Stimulated activated CD4-positive, alpha-beta T cell treated with anti-CD3 and anti-CD28 coated beads, TNF-alpha, amount 100 ng/mL, for 24 hours (primary cell): ENCODE data around the gene GCH1.
"Not testable (repeated sequence)": the region's sequence is repeated elsewhere in the genome, so short reads cannot be mapped to it uniquely, and the experiment has no call there.

ENCODE experiments used
- DNase-seq, 3 experiments: peaks; one replicate each; pipeline ENCODE4 v3.0.0-alpha.2; 2020; ENCODE audit warnings: low read depth in 3 of 3

Gene GCH1

DNA sequence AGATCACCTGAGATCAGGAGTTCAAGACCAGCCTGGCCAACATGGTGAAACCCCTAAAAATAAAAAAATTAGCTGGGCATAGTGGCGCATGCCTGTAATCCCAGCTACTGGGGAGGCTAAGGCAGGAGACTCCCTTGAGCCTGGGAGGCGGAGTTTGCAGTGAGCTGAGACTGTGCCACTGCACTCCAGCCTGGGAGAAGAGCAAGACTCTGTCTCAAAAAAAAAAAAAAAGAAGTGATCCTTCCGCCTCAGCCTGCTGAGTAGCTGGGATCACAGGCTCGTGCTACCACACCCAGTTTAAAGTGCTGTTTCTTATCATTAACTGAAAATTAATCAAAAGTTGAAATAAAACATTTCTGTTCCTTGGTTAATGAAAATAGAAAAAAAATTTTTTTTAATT is 6.3 kb upstream of the GCH1 start:
- not testable (repeated sequence) for DNase-seq

DNA sequence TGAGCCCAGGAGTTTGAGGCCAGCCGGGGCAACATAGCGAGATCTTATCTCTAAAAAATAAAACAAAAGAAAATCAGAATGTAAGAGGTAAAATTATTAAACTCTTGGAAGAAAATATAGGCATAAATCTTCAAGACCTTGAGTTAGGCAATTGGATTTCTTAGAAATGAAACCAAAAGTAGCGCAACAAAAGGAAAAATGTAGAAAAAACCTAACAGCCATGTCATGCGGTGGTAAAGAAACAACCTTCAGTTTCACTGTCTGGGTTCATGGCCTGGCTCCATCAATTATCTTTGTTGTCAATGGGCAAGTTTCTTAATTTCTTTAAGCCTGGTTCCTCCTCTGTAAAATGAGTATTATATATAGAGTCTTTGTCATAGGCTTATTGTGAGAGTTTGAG is 5.6 kb upstream of the GCH1 start:
- no peak for DNase-seq

GRCh38 chr14:54906075-54906474 is 3.4 kb upstream of the GCH1 start:
- no peak for DNase-seq

GRCh38 chr14:54902143-54902520 is 494 bp downstream of the GCH1 start:
- DNase-seq = peak; percentile 48 to 76 (median 61)

DNA sequence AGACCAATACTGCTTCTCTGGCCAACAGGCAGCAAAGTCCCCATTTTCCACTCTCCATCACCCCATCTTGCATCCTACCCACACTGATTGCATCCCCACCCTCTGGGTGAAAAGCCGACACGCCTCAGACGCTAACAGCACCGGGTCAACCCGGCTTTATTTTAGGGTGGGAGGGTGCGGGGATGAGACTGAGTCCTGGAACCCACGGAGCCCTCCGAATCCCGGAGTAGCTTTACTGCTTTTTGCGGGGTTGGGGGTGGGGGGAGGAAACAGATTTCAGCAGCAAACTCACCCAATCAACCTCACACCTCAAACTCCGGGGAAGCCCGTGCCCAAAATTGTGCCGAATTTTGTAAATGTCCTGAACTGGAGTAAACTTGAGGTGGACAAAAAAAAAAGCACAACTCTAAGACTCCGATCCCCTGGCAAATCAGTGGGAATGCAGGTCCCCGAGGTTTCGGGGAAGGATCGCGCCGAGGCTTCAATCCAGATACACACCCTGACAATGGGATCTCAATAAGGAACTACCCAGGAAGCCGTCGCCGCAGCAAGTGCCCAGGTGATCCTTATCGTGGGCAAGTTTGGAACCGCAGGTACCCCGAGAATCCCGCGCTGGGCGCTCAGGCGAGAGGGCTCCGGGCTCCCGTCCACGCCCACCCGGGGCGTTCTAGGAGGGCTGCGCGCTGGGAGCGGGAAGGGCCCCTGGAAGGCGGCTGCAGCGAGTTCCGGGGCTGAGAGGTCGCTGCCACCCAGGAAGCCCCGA is 1.1 kb downstream of the GCH1 start:
- no peak for DNase-seq

DNA sequence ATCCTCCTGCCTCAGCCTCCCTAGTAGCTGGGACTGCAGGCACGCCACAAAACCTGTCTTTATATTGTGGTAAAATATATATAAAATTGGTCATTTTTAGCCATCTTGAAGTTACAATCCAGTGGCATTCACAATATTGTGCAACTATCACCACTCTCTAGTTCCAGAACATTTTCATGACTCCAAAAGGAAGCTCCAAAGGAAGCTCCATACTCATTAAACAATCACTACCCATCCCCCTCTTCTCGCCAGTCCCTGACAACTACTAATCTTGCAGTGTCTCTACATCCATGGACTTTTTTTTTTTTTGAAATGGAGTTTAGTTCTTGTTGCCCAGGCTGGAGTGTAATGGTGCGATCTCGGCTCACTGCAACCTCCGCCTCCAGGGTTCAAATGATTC is 3.1 kb downstream of the GCH1 start:
- DNase-seq = no peak

GRCh38 chr14:54897809-54898555 is 4.6 kb downstream of the GCH1 start:
- DNase-seq = not testable (repeated sequence)

- no peak for DNase-seq
Measured at GRCh38 chr14:54895683-54896082, 6.9 kb downstream of the GCH1 start.

DNA sequence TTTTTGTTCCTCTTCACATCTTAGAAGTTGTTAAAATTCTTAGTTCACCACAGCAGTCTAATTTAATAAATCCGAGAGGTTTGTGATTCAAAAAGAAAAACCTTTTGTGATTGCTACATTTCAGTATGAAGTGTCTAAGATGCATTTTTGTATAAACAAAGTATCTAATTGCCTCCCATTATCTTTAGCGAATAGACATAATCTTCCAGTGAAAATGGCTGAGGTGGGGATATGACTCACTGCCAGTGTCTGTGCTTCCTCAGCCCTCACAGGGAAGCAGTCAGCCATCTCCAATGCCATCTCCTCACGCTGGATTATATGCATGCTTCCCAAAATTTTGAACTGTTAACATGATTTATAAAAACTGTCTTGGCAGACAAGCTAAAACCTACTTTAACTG is 7.6 kb downstream of the GCH1 start:
- DNase-seq = no peak

DNA sequence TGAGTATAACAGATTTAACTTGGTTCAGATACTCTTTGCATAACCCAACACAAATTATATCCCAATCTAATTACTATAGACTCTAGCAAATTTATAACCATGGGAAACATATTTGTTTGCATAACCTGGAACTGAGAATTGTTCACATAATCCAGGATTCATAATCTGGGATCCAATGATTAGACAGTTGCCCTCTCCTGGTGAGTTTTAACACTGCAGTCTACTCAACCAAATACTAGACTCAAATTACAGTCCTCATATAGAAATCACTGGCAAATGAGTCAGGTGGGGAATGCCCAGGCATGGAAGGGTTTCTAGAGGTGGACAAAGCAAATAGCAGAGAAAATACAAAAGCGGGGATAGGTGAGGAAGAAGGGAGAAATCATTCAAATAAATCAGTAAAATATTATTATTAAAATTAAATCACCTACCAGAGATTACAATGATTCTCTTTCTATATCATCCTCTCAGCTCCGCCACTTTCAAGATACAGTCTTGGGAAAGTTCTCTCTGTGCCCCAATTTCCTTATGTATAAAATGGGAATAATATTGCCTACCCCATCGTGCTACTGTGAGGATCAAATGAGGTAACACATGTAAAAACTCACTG is 9.4 kb downstream of the GCH1 start:
- peak in 1 of 3 experiments; percentile 24 for DNase-seq

DNA sequence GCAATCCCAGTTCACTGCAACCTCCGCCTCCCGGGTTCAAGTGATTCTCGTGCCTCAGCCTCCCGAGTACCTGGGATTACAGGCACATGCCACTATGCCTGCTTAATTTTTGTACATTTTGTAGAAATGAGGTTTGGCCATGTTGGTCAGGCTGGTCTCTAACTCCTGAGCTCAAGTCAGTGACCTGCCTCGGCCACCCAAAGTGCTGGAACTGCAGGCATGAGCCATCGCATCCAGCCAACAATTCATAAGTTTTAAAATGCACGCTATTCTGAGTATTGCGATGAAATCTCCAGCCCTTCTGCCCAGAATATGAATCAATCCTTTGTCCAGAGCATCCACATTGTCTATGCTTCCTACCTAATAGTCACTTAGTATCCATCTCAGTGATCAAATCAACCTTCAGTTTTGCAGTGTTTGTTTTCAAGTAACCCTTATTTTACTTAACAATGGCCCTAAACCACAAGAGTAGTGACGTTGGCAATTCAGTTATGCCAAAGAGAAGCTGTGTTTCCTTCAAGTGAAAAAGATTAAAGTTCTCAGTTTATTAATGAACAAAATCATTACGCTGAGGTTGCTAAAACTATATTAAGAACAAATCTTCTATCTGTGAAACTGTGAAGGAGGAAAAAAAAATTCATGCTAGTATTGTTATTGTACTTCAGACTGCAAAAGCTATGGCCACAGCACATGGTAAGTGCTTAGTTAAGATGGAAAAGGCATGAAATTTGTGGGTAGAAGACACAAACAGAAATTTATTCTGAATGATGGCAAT is 11.0 kb downstream of the GCH1 start:
- no peak for DNase-seq

GRCh38 chr14:54890788-54891187 is 11.8 kb downstream of the GCH1 start:
- no peak for DNase-seq

DNA sequence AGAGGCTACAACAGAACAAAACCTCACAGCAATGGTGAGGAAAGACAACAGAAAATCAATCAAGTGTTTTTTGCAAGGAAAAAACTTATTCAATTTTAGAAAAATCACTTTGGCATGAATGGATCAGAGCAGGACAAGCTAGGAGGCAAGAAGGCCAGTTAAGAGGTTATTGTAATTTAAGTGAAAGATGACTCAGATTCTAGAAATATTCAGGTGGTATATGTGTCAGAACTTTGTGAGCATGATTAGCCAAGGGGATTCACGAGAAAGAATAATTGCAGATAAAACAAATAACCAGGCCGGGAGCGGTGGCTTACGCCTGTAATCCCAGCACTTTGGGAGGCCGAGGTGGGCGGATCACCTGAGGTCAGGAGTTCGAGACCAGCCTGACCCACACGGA is 12.7 kb downstream of the GCH1 start:
- no peak for DNase-seq

DNA sequence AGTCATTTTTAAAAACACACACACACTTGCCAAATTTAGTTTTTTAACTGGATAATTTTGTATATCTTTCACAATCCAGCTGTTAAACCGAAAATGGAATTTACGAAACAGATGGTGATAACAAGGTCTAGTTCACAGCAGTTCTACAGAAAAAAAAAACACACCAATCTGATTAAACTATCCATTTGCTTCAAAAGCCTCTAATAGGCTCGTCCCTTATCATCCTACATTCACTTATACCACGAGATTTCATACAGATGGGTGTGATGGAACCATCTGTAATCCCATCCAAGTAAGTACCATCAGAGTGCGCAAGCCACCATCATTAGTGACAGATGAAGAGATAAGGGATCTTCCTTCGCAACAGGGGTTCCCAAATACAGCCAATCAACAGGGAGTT is 20.1 kb downstream of the GCH1 start:
- DNase-seq = no peak

DNA sequence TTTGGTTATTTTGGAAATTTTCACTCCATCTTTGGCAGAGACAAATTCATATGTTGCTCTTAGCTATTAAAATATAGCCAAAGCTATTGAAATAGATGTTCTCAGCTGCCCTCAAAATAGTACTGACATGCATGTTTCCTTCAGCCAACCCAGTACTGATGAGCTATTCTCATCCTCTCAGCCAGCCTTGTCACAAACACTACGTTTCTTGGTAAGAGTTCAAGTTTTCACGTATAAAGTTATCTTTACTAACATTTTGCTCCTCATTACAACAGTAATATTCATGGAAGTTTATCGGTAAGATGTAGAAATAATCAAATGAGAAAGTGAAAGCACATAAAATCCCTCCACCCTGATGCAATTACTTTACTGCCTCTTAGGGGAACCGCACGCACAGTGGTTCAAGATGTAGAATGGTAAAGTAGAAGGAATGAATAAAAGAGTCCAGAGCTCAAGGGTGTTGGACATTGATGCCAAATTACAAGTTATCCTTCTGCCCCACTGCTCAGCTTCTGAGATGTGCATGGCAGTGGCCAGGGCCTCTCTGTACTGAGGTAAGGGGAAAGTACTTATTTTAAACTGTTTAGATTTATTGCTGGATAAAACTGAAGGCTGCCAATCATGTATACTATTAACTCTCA is 20.7 kb downstream of the GCH1 start:
- DNase-seq = no peak

- no peak for DNase-seq
Measured at GRCh38 chr14:54881235-54881760, 21.3 kb downstream of the GCH1 start.

DNA sequence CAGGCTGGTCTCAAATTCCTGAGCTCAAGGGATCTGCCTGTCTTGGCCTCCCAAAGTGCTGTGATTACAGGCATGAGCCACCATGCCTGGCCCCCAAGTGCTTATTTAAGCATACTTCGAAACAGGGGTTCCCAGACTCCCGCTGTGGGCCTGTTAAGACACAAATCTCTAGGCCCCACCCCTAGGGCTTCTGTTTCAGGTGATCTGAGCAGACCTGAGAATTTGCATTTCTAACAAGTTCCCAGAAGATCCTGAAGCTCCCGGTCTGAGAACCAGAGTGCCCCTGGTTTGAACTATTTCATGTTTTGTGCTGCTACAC is 25.0 kb downstream of the GCH1 start:
- DNase-seq = no peak

DNA sequence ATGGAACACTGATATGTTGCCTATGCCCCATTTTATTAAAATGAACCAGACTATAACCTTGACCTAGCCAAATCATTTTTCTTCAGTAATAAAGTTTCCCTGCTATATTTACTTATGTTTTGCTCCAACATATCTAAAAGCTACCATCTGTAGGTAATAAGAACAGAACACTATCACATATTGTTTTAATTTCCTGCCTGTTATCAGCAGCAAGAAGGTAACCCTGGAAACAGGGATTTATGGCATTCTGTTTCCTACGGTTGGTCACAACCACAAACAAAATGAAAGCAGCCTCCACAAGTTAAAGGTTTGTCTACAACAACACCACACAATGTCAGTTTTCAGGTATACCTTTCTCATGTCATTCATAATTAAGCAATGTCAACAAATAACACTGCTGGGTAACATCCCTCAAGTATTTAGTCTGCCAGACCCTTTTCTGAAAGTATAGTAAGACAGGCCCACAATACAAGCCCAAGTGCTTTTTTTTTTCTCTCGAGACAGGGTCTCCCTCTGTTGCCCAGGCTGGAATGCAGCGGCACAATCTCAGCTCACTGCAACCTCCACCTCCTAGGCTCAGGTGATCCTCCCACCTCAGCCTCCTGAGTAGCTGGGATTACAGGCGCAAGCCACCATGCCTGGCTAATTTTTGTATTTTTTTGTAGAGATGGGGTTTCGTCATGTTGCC is 25.5 kb downstream of the GCH1 start:
- DNase-seq = no peak

DNA sequence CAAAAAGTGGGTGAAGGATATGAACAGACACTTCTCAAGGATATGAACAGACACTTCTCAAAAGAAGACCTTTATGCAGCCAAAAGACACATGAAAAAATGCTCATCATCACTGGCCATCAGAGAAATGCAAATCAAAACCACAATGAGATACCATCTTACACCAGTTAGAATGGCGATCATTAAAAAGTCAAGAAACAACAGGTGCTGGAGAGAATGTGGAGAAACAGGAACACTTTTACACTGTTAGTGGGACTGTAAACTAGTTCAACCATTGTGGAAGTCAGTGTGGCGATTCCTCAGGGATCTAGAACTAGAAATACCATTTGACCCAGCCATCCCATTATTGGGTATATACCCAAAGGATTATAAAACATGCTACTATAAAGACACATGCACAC is 27.0 kb downstream of the GCH1 start:
- DNase-seq = not testable (repeated sequence)

DNA sequence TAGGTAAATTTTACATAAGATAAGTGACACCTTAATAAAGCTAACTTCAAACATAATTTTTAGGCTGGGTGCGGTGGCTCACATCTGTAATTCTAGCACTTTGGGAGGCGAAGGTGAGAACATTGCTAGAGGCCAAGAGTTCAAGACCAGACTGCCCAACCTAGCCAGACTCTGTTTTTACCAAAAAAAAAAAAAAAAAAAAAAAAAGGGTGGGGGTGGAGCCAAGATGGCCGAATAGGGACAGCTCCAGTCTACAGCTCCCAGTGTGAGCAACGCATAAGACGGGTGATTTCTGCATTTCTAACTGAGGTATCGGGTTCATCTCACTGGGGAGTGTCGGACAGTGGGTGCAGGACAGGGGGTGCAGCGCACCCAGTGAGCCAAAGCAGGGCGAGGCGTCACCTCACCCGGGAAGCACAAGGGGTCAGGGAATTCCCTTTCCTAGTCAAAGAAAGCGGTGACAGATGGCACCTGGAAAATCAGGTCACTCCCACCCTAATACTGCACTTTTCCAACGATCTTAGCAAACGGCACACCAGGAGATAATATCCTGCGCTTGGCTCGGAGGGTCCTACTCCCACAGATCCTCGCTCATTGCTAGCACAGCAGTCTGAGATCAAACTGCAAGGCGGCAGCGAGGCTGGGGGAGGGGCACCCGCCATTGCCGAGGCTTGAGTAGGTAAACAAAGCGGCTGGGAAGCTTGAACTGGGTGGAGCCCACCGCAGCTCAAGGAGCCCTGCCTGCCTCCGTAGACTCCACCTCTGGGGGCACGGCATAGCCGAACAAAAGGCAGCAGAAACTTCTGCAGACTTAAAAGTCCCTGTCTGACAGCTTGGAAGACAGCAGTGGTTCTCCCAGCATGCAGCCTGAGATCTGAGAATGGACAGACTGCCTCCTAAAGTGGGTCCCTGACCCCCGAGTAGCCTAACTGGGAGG is 32.2 kb downstream of the GCH1 start:
- not testable (repeated sequence) for DNase-seq
